ENCODE data around the gene CEP89.

DNA sequence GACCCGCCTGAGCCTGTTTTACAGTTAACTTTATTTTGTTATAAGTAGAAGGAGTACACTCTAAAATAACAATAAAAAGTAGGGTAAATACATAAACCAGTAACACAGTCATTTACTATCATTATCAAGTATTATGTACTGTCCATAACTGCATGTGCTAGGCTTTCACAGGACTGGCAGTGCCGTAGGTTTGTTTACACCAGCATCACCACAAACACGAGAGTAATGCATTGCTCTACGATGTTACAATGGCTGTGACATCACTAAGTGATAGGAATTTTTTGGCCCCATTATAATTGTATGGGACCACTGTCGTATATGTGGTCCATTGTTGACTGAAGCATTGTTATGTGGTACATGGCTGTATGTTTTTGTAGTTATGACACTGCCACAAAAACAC lies 60.9 kb downstream of the CEP89 start:
- TF ChIP-seq, protein P1, sequence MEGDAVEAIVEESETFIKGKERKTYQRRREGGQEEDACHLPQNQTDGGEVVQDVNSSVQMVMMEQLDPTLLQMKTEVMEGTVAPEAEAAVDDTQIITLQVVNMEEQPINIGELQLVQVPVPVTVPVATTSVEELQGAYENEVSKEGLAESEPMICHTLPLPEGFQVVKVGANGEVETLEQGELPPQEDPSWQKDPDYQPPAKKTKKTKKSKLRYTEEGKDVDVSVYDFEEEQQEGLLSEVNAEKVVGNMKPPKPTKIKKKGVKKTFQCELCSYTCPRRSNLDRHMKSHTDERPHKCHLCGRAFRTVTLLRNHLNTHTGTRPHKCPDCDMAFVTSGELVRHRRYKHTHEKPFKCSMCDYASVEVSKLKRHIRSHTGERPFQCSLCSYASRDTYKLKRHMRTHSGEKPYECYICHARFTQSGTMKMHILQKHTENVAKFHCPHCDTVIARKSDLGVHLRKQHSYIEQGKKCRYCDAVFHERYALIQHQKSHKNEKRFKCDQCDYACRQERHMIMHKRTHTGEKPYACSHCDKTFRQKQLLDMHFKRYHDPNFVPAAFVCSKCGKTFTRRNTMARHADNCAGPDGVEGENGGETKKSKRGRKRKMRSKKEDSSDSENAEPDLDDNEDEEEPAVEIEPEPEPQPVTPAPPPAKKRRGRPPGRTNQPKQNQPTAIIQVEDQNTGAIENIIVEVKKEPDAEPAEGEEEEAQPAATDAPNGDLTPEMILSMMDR (IDR thresholded peaks at IDR 0.05), result no peak
- no peak for TF ChIP-seq POLR2A (IDR thresholded peaks at IDR 0.05)
